Measurements from ENCODE around the gene STIMATE.

Gene STIMATE

DNA sequence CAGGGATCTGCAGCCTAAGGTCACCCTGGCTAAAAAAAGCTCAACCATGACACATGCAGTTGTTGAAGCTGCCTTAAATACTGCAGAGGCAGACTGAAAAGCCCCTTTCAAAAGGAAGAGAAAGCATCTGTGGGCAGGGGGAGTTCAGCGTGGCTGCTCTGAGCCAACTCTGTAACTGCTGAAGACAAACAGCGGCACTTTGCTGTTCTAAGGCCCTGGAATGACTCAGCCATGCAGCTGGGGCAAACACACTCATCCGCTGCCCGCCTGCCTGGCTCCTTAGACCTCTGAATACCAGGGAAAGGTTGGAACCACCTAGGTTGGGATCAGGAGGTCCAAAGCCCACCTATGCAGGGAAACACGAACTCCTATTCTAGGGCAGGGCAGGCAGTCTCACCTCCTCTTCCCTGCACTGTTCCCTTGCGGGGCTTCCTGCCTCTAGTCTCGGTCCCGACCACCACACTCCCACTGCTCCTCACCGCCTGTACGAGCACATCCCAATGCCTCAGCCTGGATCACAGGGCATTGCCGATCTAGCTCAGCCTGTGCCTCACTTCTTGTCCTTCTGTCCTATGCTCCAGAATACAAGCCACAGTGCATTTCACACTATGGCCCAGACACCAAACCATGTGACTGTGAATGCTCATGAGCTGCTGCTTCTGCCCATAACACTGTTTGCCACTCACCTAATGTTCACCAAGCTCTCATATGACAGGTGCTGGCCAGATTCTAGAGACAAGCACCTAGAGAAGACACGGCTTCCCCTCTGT lies 56.0 kb downstream of the STIMATE start:
- DNase-seq, result no peak

DNA sequence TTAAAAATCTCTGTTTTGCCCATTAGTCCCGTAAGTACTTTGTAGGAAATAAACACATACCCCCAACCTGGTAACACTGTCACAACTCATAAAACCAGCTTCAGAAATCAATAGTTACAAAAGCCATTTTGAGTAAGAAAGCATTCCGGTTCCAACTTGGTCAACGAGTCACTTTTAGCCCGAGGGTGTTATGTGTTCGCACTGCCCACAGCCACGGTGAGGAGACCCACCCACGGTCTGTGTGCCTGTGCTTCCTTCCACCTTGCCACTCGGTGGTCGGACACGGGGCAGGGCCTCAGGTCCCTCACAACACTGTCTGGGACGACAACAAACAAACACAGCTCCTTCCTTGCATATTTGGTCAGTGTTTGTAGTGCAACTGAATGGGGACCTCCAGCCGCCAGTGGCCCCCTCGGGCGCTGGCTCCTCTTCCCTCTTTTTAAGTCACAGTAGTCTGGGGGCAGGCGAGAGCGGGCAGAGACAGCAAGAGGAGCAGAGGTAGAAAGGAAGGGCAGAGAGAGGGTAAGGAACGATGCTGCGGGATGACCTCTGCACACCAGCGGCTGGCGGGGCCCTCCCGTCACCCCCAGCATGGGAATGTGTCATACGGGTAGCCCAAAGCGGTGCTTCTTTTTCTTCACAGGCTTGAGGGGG lies 57.3 kb downstream of the STIMATE start:
- DNase-seq, result no peak

DNA sequence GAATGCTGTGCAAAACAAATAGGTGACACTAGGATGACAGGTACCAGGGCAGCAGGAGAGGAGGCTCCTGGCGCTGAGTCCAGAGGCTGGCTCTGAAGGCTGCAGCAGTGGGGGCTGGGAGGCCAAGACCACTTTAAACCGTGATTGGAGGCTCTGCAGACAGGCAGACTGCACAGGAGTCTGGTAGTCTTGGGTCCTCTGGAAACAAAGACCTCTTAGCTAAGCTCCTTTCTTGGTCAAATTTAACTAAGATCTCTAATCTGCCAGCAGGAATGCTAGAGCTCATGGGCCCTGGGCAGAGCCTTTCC lies 58.1 kb downstream of the STIMATE start:
- no peak for DNase-seq

DNA sequence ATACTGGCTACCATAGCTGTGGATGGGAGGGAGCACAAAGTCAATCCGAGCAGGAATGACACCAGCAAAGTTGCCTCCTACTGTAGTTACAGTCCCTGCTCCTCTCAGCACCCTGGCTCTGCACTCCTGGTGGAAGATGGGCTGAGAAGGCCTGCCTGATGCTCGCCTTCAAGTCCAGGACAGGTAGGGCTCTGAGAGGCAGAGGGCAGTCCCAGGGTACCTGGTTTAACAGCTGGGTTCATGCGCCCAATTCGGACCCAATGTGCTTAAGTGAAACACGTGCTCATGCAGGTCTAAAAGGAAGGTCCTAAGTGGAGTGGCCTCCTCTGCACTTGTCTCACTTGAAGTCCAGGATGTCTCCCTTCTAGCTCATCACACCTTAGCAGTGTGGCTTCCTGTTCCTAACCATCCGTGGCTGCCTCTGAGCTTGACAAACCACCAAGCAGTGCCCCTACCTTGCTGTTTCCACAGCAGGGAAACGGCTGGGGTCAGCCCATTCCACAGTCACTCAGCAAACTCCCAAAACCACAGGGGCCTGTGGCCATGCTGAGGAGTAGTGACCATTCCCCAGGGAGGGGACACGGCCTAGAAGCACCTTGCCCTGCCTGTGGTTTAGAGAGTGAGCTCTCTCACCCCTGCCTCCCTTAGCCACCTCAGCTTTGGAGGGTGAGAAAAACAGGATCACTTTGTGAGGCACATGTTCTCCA lies 58.6 kb downstream of the STIMATE start:
- no peak for DNase-seq

DNA sequence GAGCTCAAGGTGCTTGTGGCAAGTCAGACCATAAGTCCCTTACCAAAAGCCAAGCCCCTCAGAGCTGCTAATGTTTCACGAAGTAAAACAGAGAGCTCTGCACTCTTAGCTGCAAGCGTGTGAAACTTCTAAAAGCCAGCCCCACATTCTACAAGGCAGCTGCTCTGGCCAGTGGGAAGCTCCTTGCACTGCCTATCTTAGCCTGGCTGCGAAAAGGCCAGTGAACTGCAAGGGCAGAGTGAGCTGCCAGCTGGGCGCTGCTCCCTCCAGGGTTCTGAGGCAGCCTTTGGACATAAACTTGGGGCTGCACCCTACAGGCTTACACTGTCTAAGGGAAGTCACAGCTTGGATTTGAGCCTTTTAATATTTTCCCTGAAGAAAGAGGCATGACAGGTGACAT lies 60.4 kb downstream of the STIMATE start:
- DNase-seq, result no peak

DNA sequence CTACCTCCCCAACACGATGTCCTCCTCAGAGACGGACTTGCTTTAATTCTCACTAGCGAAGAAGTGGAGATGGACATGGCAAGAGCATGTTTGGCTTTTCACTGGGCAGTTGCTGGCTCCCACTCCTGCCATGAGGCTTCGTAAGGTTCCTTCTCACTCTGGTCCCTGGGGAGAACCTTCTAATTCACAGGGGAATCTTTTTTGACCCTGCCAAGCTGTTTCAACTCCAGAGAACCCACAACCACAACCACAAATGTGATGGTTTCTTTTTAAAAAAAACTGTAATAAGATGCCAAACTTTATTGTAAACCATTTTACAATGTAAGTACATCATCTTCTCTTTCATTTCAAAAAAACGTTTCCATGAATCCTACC lies 60.9 kb downstream of the STIMATE start:
- no peak for DNase-seq

DNA sequence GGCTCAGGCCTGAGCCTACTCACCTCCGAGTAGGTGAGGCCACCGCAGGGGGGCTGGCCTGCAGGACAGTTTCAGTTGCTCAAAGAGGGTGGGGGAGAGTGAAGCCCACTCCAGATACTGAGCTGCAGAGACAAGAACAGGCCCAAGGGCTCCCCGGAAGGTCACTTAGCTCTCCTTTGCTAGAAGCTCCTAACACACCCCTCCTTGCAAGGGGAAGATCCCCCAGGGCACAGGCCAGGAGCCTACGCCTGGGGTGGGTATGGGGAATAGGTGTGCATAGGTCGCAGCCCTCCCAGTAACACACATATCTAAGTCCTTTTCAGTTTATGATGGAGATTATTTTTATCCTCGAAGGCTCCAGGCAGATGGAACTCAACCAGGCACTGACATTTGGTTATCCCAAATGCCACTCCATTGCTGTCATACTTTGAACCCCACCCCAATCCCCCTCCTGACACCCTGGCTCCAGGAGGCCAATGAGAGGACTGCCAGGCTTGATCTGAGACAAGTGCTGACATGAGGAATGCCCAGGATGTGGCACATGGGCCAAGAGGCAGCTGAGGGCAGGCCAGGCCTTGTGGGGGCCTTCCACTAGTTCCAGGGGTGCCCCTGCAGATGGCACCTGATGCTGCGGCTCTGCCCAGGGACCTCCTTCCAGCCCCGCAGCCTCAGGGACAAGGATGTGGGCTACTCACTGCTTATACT lies 61.4 kb downstream of the STIMATE start:
- DNase-seq, result no peak

DNA sequence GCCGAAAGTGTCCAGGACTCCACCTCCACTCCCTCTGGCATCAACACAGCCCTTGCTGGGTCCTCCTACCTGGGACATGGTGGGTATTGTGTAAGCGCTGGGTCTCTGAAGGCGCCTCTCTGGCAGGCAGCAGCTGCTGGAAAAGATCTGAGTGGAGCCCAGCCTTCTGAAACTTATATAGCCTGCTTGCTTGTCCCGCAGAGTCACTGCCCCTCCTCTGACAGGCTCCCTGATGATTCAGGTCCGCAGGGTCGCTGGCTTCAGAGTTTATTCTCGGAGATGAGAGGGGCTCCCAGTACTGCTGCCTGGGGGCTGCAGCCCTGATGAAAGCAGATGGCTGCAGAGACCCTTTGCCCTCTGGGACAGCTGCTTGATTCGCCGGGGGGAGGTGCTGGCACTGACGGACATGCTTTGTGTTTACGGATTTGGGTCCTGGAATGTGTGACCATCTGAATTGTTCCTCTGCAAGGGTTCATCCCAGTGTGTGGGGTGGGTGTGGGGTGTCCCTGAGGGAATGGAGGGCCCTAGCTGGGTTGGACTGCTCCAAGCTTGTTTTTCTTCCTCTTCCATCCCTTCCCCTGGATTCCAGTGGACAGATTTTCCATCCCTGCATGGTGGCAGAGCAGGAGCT lies 62.4 kb downstream of the STIMATE start, which contains the start of gene MUSTN1:
Gene MUSTN1, minus strand, starts transcription at position 149 of the 631 bp plus-strand sequence. Its CDS starts 71 bp downstream, at position 78.
- peak; percentile 42 for DNase-seq

DNA sequence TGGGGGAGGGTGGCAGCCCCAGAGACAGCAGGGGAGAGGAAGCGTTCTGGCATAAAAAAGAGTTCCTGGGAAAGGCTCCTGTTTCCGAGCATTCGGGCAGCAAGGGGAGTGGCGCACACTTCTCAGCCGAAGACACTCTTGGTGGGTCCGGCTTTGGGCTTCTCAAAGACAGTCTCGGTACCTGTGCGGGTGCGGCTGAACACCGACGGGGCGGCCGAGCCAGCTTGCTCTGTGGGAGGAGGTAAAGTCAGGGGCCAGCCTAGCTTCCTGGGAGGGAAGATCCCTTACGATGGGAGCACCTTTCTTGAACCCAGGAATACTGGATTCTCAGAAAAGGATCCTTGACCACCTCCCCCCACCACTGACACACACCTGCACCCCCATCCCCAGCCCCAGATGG lies 64.1 kb downstream of the STIMATE start:
- no peak for DNase-seq

DNA sequence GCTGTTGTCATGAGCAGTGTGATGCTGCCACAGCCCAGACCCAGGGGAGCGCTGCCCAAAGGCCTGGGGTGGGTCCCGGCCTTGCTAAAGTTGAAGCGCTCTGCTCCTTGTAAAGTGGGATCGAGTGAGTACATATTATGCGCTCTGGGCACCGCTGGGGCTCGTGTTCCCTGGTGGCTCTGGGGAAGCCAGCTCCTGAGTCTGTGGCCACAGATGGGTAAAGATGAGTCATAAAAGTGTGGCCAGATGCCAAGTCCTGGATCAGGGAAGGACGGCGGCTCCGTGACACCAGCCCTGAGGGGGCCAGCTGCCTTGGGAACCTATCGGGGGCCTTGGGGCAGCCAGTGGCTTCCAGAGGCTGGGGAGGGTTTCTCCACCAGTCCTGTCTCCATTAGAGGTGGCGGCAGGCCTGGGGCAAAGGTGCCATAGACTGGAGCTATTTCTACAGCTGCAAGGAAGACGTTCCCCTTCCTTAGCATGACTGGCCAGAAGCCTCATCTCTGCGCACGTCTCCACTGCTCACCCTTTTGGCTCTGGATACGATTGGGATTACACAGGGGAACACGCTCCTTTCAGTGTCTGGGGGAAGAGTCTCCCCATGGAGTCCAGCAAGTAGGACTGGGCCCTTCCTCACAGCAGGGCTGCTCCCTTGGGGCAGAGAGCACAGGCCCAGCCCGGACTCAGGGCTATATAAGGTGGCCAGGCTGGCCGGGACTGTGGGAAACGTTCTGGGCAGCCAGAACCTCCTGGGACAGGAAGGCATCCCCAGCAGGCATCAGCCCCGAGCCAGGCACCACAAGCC lies 65.6 kb downstream of the STIMATE start:
- no peak for DNase-seq

DNA sequence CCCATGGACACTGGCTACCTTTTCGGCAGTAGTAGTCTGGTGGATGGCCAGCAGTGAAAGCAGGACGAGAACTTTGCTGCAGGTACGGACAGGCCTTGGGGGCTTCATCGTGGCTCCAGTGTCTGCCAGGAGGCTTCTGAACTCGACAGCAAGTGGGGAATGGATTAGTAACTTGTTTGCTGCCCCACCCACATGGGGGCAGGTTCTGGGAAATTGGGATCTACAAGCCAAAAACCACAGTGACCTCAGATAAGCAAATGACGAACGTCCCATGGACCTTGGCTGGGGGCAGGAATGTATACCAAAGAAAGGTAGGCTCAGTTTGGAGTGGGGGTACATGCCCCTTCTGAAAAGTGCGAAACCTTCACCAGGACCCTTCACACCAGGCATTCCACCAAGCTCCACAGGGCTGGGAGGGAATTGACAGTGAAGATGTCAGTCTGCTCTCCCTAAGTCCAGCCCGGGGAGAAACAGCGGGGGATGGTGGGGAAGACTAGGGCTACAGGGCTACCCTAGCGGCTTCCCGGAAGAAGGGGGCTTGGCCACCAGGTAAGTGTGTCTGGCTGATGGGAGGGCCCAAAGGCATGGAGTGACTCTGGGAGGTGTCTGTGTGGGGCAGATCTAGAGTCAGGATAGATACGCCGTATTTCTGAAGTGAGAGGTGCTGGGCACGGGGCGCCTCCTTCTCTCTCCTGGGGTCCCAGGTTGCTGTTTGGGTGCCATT lies 66.7 kb downstream of the STIMATE start, which contains the start of gene ITIH4:
Gene ITIH4, minus strand, starts transcription at position 138 of the 724 bp plus-strand sequence. Its CDS starts 30 bp downstream, at position 108.
- no peak for DNase-seq

DNA sequence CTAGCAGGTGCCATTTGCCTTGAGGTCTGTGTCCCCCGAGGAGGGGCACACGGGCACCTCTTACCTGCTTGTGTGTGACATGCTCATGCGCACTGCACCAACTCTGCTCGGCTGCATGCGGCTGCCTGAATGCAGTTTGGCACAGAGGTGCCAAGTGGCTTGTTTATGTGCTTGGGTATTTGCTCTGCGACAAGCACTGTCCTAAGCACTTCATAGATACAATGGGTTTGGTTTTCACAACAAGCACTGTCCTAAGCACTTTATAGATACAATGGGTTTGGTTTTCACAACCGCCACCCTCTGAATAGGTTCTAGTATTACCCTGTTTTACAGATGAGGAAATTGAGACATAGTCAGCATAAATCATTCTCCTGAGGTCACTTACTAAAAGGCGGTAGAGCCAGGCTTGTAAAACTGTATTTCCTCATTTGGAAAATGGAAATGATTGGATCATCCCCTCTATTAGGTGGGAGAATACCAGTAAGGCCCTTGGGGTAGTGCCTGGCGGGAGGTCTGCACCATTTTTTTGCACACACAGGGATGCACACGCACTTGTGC lies 67.4 kb downstream of the STIMATE start:
- no peak for DNase-seq

DNA sequence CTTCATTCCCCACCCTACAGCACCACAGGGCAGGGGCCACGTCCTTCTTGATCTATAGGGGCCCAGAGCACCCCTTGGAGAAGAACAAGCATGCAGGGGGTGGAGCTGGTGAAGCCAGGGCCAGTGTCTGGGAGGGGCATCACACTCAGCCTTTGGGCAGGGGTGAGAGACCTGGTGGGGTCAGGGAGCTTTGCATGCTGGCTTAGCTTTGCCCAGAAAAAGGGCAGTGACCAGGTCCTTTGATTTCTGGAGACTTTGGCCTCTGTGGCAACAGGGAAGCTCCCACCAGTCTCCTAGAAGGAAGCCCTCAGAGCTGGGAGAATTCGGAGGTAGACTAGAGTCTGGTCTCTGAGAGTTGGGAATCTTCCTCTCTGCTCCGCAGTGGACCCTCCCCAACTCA lies 67.9 kb downstream of the STIMATE start:
- no peak for DNase-seq

DNA sequence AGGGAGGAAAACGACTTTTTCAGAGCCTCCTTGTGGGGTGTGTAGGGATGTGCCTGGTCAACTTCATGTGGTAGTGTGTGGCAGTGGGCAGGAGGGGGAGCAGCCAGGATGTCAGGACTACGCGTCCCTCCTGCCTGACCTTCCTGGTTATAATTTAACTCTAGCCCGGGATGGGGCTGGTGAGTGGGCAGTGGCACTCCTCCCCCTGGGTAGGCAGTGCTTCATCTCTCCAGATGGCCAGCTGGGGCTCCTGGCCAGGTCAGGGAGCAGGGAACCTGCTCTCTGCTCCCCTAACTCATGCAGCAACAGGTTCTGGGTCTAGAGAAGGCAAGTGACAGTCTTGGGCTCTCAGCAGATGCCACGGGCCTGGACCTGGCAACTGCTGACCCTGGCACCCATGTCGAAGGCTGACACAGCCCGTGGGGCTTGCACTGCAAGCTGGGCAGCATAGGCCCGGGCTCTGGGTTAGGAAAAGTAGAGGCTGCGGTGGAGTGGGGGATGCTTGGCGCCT lies 69.4 kb downstream of the STIMATE start:
- DNase-seq, result peak; percentile 35

DNA sequence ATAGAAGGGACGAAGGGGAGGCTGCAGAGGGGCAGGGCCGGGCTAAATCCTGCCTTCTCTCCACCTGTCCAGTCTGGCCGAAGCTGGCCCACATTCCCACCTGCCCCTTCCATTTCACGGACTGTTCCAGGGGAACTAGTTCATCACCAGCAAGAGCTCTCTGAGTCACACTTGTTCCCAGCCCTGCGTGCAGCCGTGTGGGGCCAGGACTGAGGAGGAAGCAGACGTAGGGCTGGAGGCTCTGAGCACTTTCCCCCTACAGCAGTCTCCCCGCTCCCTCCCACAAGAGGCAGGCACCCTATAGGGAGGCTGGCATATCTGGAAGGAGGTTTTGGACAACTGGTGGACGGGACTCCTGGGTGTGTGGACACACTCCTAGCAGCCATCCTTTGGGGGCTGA lies 69.9 kb downstream of the STIMATE start:
- DNase-seq, result no peak

DNA sequence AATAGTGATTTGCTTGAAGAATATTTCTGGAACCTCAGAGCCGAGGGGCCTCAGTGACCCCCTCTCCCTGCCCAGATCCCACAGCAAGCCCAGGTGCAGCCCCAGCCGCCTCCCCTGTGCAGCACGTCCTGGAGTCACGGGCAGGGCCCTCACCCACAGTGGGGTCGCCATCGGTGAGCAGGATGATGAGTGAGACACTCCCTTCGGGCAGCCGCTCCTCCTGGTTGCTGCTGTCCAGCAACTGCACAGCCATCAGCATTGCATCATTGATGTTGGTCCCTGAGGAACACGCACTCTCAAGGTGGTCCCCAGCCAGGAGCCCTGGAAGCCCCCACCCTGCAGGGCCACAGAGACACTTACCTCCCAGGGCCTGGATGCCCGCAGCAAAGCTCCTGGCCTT lies 73.3 kb downstream of the STIMATE start:
- no peak for DNase-seq

DNA sequence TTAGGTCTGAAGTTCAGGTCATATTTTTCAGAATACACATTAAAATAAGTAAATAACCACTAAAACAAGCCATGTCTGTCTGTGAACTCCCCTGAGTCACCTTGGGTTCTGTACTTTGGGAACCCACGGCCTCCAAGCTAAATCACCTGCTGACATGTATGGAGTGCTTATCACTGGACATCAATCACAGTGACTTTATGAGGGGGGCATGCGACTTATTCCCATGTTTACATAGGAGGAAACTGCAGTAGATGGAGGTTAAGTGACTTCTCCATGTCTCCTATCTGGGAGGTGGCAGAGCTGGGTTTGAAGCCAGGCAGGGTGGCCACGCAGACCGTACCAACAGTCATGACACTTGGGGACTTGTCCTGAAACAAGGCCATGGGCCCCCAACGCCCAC lies 75.0 kb downstream of the STIMATE start:
- no peak for DNase-seq

DNA sequence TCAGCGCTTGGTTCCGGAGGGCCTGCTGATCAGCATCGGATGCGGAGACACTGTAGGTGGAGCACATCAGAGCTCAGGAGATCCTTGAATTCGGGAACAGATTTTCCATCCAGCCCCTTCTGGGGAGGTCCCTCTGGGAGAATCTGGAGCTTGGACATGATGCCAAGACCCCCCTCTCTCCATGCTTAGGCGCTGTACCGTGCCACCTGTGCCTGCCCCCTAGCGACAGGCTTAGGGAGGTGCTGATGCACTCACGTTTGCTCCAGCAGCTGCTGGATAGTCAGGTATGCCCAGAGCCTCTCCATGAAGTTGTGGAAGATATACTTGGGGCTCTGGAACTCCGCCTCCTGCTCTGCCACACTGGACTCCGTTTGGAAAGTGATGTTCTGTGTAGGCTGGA lies 76.6 kb downstream of the STIMATE start:
- DNase-seq, result no peak

DNA sequence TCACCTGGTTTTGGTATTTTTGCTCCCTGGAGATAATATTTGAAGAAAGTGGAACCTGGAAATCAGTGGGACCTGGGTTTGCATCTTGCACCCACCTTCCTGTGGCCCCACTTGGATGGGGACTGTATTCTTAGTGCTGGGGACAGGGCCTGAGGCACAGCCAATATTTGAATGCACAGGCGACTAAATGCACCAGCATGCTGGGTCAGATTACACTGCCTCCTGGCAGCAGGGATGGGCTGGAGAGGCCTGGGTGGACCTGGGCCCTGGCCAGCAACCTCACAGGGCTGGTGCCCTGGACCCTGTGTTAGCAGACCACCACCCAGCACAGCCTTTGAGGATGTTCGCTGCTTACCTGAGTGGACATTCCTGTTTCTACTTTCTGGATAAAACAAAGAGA lies 77.4 kb downstream of the STIMATE start:
- DNase-seq, result no peak

DNA sequence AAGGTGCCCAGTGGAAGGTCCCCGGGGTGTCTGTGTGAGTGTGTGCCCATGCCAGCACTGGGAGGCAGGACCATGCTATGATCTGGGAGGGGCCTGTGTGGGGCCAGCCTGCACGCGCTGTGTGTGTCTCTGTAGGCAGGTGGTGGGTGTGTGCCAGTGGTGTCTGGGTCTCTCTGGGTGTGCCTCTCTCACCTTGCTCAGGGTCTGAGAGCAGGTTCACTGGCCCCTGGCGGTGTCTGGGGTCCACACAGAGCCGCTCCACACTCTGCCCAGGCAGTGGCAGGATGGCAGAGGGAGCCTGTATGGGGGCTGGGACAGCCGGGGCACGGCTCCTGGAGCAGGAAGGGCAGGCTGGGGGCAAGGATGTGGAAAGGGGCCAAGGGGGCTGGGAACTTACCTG lies 79.5 kb downstream of the STIMATE start:
- DNase-seq, result no peak
